Measurements from ENCODE around the gene IL1B. TPM values are rescaled to one million over a fixed set of nuclear protein-coding genes. Genes with fewer than 3 reads are reported as not detected.

IL1B gene
- total RNA-seq, 2 donors from 2014 or later: 1.0 to 2.6 TPM

DNA sequence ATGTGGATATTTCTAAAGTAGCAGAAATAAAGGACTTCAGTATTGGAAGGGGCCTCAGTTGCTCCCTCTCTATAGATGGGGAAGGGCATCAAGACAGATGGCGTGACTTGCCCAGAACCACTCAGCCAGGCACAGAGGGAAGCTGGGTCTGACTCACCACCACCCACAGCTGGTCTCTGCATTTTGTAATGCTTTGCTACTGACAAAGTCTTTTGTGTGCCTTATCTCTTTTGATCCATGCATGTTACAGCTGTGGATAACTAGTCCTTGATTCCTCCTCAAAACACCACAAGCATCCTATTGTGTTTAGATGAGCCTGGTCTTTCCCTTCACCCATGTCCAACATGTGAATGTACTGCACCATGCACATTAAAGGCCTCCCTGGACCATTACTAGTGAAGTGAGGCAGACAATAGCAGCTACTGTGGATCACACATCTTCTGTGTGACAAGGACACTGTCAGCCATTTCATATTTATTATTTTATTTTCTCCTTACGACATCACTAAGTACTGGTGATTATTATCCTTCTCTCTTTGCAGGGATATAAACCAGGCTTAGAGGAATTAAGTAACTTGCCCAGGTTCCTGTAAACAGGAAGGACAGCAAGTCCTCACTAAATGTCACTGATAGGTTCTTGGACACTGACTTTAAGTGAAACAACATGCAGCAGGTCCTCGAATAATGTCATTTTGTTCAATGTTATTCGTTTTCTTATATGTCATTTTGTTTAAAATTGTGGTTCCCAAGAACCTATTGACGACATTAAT is 44.8 kb upstream of the IL1B start:
- H3K4me3 ChIP-seq: no peak overlapping the region
- no peak for DNase-seq (ENCODE audit: low spot score)
- no peaks in the 10 kb centered on the region for H3K27me3 ChIP-seq
- H3K9me3 ChIP-seq: no peaks in the 10 kb centered on the region
- no peaks in the 10 kb centered on the region for H3K4me1 ChIP-seq
- TF ChIP-seq, protein P1, sequence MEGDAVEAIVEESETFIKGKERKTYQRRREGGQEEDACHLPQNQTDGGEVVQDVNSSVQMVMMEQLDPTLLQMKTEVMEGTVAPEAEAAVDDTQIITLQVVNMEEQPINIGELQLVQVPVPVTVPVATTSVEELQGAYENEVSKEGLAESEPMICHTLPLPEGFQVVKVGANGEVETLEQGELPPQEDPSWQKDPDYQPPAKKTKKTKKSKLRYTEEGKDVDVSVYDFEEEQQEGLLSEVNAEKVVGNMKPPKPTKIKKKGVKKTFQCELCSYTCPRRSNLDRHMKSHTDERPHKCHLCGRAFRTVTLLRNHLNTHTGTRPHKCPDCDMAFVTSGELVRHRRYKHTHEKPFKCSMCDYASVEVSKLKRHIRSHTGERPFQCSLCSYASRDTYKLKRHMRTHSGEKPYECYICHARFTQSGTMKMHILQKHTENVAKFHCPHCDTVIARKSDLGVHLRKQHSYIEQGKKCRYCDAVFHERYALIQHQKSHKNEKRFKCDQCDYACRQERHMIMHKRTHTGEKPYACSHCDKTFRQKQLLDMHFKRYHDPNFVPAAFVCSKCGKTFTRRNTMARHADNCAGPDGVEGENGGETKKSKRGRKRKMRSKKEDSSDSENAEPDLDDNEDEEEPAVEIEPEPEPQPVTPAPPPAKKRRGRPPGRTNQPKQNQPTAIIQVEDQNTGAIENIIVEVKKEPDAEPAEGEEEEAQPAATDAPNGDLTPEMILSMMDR (IDR thresholded peaks at IDR 0.05): no peak
- H3K36me3 ChIP-seq: no peaks in the 10 kb centered on the region
- no peak overlapping the region for H3K27ac ChIP-seq

DNA sequence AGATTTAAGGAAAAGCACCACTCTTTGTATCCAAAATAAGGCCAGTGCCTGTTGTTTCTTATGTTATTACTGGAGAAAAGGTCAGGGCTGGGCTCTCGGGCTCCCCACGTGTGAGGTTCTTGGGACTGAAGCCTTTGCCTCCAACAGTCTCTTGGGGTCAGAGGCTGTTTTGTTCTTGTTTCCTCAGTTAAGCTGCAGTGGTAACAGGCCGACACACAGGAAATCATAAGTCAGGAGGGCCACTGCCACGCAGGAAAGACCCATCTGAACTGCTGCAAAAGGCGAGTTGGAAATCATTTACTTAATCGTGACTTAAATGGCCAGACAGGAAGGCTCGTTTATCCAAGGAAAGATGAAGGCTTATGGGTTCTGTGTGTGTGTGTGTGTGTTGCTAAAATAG is 44.1 kb upstream of the IL1B start:
- no peak overlapping the region for H3K27ac ChIP-seq
- TF ChIP-seq, protein P1 (IDR thresholded peaks at IDR 0.05): no peak
- no peaks in the 10 kb centered on the region for H3K36me3 ChIP-seq
- H3K9me3 ChIP-seq: no peaks in the 10 kb centered on the region
- no peaks in the 10 kb centered on the region for H3K4me1 ChIP-seq
- no peak overlapping the region for H3K4me3 ChIP-seq
- no peaks in the 10 kb centered on the region for H3K27me3 ChIP-seq
- DNase-seq (ENCODE audit: low spot score): no peak

DNA sequence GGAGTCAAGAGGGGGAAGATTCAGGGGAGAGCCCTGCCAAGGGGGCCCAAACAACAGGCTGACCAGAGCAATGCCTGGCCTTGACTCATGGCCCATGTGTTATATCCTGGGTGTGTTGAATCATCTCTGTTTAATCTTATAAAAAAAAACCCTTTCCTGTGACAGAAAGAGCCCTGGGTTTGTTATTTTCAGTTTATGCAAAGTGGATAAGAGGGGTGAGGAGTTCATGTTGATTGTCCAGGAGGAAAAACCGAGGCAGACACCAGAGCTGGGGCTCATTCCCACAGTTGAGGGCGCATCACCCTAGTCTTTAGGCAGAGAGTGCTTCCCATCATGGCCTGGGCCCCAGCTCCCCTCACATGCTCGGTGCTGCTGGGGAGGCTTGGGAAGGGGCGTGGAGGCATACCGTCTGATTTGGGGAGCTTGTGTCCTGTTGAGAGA is 43.5 kb upstream of the IL1B start:
- Histone ChIP-seq H3K4me1 (no peaks in the 10 kb centered on the region), H3K4me3 (no peak overlapping the region), H3K27ac (no peak overlapping the region), H3K36me3 (no peaks in the 10 kb centered on the region), H3K9me3 (no peaks in the 10 kb centered on the region), H3K27me3 (no peaks in the 10 kb centered on the region)
- TF ChIP-seq, protein P1 (IDR thresholded peaks at IDR 0.05): no peak
- no peak for DNase-seq (ENCODE audit: low spot score)

DNA sequence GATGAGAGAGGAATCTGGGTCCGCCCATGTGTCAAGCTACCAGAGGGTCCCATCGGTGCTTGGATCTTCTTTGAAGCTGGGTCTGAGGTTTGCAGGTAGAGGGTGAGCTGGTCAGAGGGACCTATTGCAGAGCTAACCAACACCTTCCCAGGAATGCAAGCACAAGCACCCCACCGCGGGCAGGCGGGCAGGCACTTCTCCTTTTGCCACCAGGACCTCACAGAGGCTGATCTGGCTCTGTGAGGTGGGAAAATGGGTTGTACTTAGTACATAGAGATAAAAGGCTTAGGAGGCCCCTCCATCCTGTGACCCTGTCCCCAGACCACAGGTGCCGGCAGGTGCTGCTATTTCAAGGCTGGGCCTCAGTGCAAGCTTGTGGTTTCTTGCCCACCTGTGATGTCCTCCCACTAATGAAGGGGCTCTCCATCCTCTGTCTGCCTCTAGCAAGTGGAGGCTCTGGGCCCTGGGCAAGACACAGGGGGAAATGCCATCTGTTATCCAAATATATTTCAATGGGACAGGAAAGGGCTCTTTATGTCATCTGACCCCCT is 43.0 kb upstream of the IL1B start:
- H3K4me1 ChIP-seq: no peaks in the 10 kb centered on the region

GRCh38 chr2:112877423-112877822 is 40.8 kb upstream of the IL1B start:
- no peak for DNase-seq (ENCODE audit: low spot score)
- no peaks in the 10 kb centered on the region for H3K27me3 ChIP-seq
- no peak overlapping the region for H3K4me3 ChIP-seq
- peaks cover 0 to 4% of the 10 kb centered on the region in 2 donors for H3K9me3 ChIP-seq
- H3K4me1 ChIP-seq: no peaks in the 10 kb centered on the region
- no peaks in the 10 kb centered on the region for H3K36me3 ChIP-seq
- TF ChIP-seq, protein P1 (IDR thresholded peaks at IDR 0.05): no peak
- H3K27ac ChIP-seq: no peak overlapping the region

More for the DNA sequence above, 43.0 kb upstream of the IL1B start:
- no peak for DNase-seq (ENCODE audit: low spot score)
- TF ChIP-seq, protein P1 (IDR thresholded peaks at IDR 0.05): no peak
- Histone ChIP-seq H3K27ac (no peak overlapping the region), H3K9me3 (no peaks in the 10 kb centered on the region), H3K36me3 (no peaks in the 10 kb centered on the region), H3K27me3 (no peaks in the 10 kb centered on the region), H3K4me3 (no peak overlapping the region)
